Endothelial cell of umbilical vein (primary cell): ENCODE measurements around the gene LGALS3. TPM values are rescaled to one million over a fixed set of nuclear protein-coding genes. Genes with fewer than 3 reads are reported as not detected.

Source experiments
- BruUV-seq: library from RNA; stranded (reverse); fragments of 400-500 nt; replicated peaks from 2 replicates; lab custom pipeline; 2021; lab: Mats Ljungman, UMichigan
- CTCF ChIA-PET: fragments of 300-600, 350-600 bp; sonication (Branson Sonifier 250); formaldehyde crosslinking; loops from one replicate; lab custom pipeline; 2021; ENCODE audit warnings: antibody characterized with exemption, inconsistent platforms; lab: Charles Lee
- POLR2A ChIA-PET: fragments of 300-600, 350-600 bp; sonication (Branson Sonifier 250); formaldehyde crosslinking; loops from one replicate; lab custom pipeline; 2021; ENCODE audit warnings: antibody characterized with exemption, inconsistent platforms; lab: Charles Lee
- DNase-seq: peaks from one replicate; pipeline ENCODE4 v3.0.0-alpha.2; 2011; ENCODE audit warnings: low read depth, low spot score
- FAIRE-seq: peaks from 2 replicates; lab custom pipeline; 2011; peaks lifted over from hg19 to GRCh38; lab: Jason Lieb, UNC
- H2AFZ ChIP-seq: 2 replicates; pipeline ENCODE4 v1.6.0; 2012; ENCODE audit warnings: low read depth, low read length, control low read depth, inconsistent platforms
- H3K27ac ChIP-seq: 2 replicates; pipeline ENCODE4 v1.5.1; 2011; ENCODE audit warnings: low read depth, mild to moderate bottlenecking, control low read depth, low read length, moderate library complexity; ENCODE audit not compliant: insufficient read depth
- H3K27me3 ChIP-seq, 2 experiments: 2 replicates each; pipeline versions ENCODE4 v1.6.0 to v1.6.1; 2011; ENCODE audit warnings: low read length in 2 of 2, mixed read lengths in 1 of 2; ENCODE audit not compliant: control insufficient read depth in 2 of 2, insufficient read depth in 2 of 2
- H3K36me3 ChIP-seq, 2 experiments: 2 replicates in 1 of 2; 3 replicates in 1 of 2; pipeline ENCODE4 v1.5.1; 2011; ENCODE audit warnings: low read length in 2 of 2, mild to moderate bottlenecking in 1 of 2, moderate library complexity in 1 of 2; ENCODE audit not compliant: control insufficient read depth in 2 of 2, insufficient read depth in 2 of 2; ENCODE audit errors: extremely low read depth in 1 of 2
- H3K4me1 ChIP-seq: 3 replicates; pipeline ENCODE4 v1.5.1; 2011; ENCODE audit warnings: mild to moderate bottlenecking, low read length; ENCODE audit not compliant: control insufficient read depth, insufficient read depth; ENCODE audit errors: extremely low read depth
- H3K4me2 ChIP-seq: 2 replicates; pipeline ENCODE4 v1.6.1; 2011; ENCODE audit warnings: low read length, control low read depth, mixed read lengths; ENCODE audit not compliant: insufficient read depth
- H3K4me3 ChIP-seq, 3 experiments: fragments of 200-600 bp in 1 of 3; sonication (generic), shearing (Covaris generic) in 1 of 3; replicated peaks in 1 of 3; 2 replicates each; pipeline ENCODE4 v1.5.1; 2011 to 2016; ENCODE audit warnings: control low read depth in 3 of 3, low read length in 3 of 3, mild to moderate bottlenecking in 2 of 3, inconsistent platforms in 1 of 3, low read depth in 1 of 3, moderate library complexity in 1 of 3; ENCODE audit not compliant: insufficient read depth in 1 of 3
- H3K79me2 ChIP-seq: 2 replicates; pipeline ENCODE4 v1.6.0; 2012; ENCODE audit warnings: low read length, inconsistent platforms; ENCODE audit not compliant: control insufficient read depth, insufficient read depth
- H3K9ac ChIP-seq: replicated peaks from 2 replicates; pipeline ENCODE3; 2011; ENCODE audit warnings: low read length, control low read depth; ENCODE audit not compliant: insufficient read depth; ENCODE audit errors: extremely low read depth
- H3K9me1 ChIP-seq: replicated peaks from 3 replicates; pipeline ENCODE4 v1.6.0; 2011; ENCODE audit warnings: mild to moderate bottlenecking, low read length; ENCODE audit not compliant: control insufficient read depth, insufficient read depth; ENCODE audit errors: extremely low read depth
- H3K9me3 ChIP-seq: replicated peaks from 2 replicates; pipeline ENCODE4 v1.5.1; 2012; ENCODE audit warnings: low read length, inconsistent platforms; ENCODE audit not compliant: control insufficient read depth, insufficient read depth
- H4K20me1 ChIP-seq: replicated peaks from 2 replicates; pipeline ENCODE3; 2011; ENCODE audit warnings: mild to moderate bottlenecking, low read length; ENCODE audit not compliant: control insufficient read depth, insufficient read depth; ENCODE audit errors: extremely low read depth
- EZH2 ChIP-seq: IDR thresholded peaks from 2 replicates; pipeline ENCODE4 v1.6.1; 2012; ENCODE audit warnings: borderline replicate concordance, low read depth, mild to moderate bottlenecking, moderate library complexity, low read length, inconsistent platforms; ENCODE audit not compliant: severe bottlenecking
- FOS ChIP-seq: IDR thresholded peaks from 2 replicates; pipeline ENCODE4 v1.6.1; 2011; ENCODE audit warnings: mild to moderate bottlenecking, low read length, moderate library complexity, borderline replicate concordance; ENCODE audit not compliant: insufficient read depth
- GATA2 ChIP-seq: IDR thresholded peaks from 2 replicates; pipeline ENCODE4 v1.7.0; 2011; ENCODE audit warnings: low read depth, mild to moderate bottlenecking, moderate library complexity, mixed read lengths, low read length; ENCODE audit not compliant: insufficient read length, insufficient read depth
- JUN ChIP-seq: IDR thresholded peaks from 2 replicates; pipeline ENCODE4 v1.6.1; 2011; ENCODE audit warnings: borderline replicate concordance, low read depth; ENCODE audit not compliant: insufficient read length, insufficient read depth
- MYC ChIP-seq: IDR thresholded peaks from one replicate; pipeline ENCODE4 v1.6.1; 2011; ENCODE audit warnings: mild to moderate bottlenecking, low read depth, low read length
- POLR2A ChIP-seq: IDR thresholded peaks from 2 replicates; pipeline ENCODE4 v1.6.1; 2012; ENCODE audit warnings: low read depth, mild to moderate bottlenecking, control low read depth, low read length
- POLR2AphosphoS5 ChIP-seq: IDR thresholded peaks from 2 replicates; pipeline ENCODE4 v1.6.1; 2012; ENCODE audit warnings: low read depth, mild to moderate bottlenecking, control low read depth, low read length, moderate library complexity; ENCODE audit not compliant: insufficient read depth
- dilution Hi-C: fragments of 300-500 bp; cut with MboI; formaldehyde crosslinking; loops from one replicate; pipeline ENCODE4 v1.15.0; 2019; ENCODE audit warnings: low sequenced_read_pairs; ENCODE audit not compliant: extremely low pct_ligation_motif_present
- intact Hi-C: fragments of 100-400 bp; cut with micrococcal nuclease; formaldehyde crosslinking; loops from one replicate; pipeline ENCODE4 v1.10.0; 2022
- polyA plus RNA-seq, 4 experiments: library from polyadenylated mRNA; depleted of rRNA in 3 of 4; stranded (reverse) in 3 of 4; unstranded in 1 of 4; fragments of >200 nt; gene quantifications; 2 replicates each; pipeline versions ENCODE4 v1.2.1 to v1.2.3, GENCODE V29; 2011 to 2012; ENCODE audit warnings: missing spikeins in 1 of 4
- total RNA-seq: library from RNA; stranded (reverse); gene quantifications from 2 replicates; pipeline ENCODE4 v1.2.3, GENCODE V29; 2021
- TF ChIP-seq, protein P1 (sequence below), 2 donors: IDR thresholded peaks; 1 replicate in 1 of 2; 2 replicates in 1 of 2; pipeline ENCODE4 v1.5.1; 2011; ENCODE audit warnings: low read length in 2 of 2, mild to moderate bottlenecking in 2 of 2, moderate library complexity in 2 of 2, control low read depth in 1 of 2, inconsistent platforms in 1 of 2, low read depth in 1 of 2; ENCODE audit not compliant: insufficient read depth in 1 of 2; ENCODE audit errors: extremely low read depth in 1 of 2
- TF ChIP-seq, protein P2 (sequence below): IDR thresholded peaks from 2 replicates; pipeline ENCODE4 v1.6.1; 2011; ENCODE audit not compliant: insufficient read depth, insufficient read length

The LGALS3 gene
- total and polyA plus RNA-seq, 2 donors (not counting 3 experiments of a cell fraction or from before 2014, with no cell fraction given): 33.8 to 55.1 TPM

DNA sequence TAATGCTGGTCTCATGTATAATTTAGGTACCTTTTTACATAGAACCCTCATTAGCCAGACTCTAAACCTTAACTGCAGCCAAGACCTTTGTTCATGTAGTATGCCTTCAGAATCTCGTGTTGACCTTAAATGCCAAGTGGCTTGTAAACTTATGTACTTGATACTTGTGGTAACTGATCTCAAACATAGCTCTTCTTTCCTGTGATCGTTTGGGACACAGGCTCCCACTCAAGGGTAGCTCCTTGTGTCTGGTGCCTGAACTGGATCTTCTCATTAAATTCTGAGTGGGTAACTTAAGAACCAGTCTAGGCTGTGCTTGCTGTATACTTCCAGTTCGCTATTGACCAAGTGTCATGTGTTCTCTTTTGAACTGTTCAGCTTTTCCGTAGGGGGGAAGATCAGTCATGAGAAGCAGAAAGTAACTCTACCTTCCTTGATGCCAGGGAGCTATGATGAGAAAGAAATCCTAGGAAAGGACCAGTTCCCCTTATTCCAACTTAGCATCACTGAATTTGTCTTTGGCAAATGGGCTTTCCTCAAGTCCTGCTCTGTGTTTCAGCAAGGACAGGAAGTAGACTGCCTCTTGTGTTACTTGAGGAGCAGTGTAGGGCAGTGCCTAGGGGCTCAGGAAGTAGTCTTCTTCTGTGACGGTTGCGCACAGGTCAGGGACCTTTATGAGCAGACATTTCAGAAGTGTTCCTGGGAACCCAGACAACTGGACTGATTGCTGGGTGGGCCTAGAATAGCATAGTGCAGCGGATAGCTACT is 2.5 kb downstream of the LGALS3 start:
- dilution Hi-C loops: no loop called here
- BruUV-seq: TSS peak; percentile 8

More for the DNA sequence above, 2.5 kb downstream of the LGALS3 start:
- Histone ChIP-seq H3K9ac (no peak overlapping the region), H3K79me2 (peaks cover 2% of the 10 kb centered on the region), H2AFZ (no peak overlapping the region), H3K4me2 (no peak overlapping the region), H3K9me1 (no peaks in the 10 kb centered on the region), H3K27ac (no peak overlapping the region), H3K36me3 (no peaks in the 10 kb centered on the region), H4K20me1 (no peaks in the 10 kb centered on the region), H3K4me3 (no peak overlapping the region), H3K4me1 (peaks cover 3% of the 10 kb centered on the region), H3K9me3 (no peaks in the 10 kb centered on the region), H3K27me3 (no peaks in the 10 kb centered on the region)
- POLR2A ChIA-PET: no interaction called here
- no peak for FAIRE-seq
- TF ChIP-seq, protein P1, sequence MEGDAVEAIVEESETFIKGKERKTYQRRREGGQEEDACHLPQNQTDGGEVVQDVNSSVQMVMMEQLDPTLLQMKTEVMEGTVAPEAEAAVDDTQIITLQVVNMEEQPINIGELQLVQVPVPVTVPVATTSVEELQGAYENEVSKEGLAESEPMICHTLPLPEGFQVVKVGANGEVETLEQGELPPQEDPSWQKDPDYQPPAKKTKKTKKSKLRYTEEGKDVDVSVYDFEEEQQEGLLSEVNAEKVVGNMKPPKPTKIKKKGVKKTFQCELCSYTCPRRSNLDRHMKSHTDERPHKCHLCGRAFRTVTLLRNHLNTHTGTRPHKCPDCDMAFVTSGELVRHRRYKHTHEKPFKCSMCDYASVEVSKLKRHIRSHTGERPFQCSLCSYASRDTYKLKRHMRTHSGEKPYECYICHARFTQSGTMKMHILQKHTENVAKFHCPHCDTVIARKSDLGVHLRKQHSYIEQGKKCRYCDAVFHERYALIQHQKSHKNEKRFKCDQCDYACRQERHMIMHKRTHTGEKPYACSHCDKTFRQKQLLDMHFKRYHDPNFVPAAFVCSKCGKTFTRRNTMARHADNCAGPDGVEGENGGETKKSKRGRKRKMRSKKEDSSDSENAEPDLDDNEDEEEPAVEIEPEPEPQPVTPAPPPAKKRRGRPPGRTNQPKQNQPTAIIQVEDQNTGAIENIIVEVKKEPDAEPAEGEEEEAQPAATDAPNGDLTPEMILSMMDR (IDR thresholded peaks at IDR 0.05; ENCODE audit: extremely low read depth in 1 of 2, insufficient read depth in 1 of 2, low read depth in 1 of 2, low read length in 2 of 2): no peak
- TF ChIP-seq, protein P2, sequence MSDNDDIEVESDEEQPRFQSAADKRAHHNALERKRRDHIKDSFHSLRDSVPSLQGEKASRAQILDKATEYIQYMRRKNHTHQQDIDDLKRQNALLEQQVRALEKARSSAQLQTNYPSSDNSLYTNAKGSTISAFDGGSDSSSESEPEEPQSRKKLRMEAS: no peak
- TF ChIP-seq FOS (no peak), JUN (no peak), MYC (no peak), EZH2 (no peak), GATA2 (no peak), POLR2A (no peak), POLR2AphosphoS5 (no peak)
- intact Hi-C loops: no loop called here
- CTCF ChIA-PET: interaction anchor here (0.7 to 1.3 kb wide), 5 partner anchors 12 to 42 kb away, joined by 3 to 5 read pairs (median 4); no protein-coding TSS in a partner anchor
- DNase-seq: no peak
